HG03442 (cell line): ENCODE measurements around the gene PRR16.

Experiments
- ATAC-seq: cut with Tn5 transposase; IDR thresholded peaks from one replicate; pipeline ENCODE4 v1.9.1; 2021; ENCODE audit warnings: mild to moderate bottlenecking, moderate library complexity; ENCODE audit not compliant: unreplicated experiment

The PRR16 gene

GRCh38 chr5:120703918-120704587 lies 240.0 kb downstream of the PRR16 start:
- no peak for ATAC-seq

GRCh38 chr5:120706877-120707276 lies 242.8 kb downstream of the PRR16 start:
- ATAC-seq, result no peak

DNA sequence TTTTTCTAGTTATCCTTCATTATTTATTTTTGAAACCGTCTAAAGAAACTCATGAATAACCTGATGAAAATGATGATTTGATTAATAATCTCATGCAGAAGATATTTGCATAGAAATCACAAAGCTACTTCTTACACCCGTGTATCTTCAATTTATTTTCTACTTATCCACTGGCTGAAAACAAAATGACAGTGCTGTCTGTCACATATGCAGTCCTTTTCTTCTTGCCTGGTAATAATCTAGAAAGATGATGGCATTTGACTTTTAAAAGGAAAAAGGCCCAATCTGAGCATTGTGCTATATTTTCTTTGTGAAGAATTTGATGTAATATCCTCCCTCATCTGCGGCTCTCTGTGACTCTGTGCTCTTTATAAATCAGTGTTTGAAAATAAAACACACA lies 253.3 kb downstream of the PRR16 start:
- no peak for ATAC-seq

DNA sequence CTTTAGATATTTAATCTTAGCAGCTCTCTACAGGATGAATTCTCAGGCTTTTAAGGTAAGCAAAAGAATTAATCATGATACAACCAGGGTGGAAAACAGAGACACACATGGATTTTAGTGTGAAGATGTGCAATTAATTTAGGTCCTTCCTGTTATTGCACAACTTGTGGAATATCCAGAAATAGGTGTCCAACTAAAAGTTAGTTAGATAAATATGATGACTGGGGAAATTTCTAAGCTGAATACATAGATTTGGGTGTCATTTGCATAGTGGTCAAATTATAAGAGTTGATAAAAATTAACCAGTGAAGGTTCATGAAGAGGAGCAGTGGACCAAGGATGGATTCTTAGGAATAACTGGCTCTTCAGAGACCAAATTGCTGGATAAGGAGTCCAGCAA lies 266.1 kb downstream of the PRR16 start:
- ATAC-seq, result no peak

DNA sequence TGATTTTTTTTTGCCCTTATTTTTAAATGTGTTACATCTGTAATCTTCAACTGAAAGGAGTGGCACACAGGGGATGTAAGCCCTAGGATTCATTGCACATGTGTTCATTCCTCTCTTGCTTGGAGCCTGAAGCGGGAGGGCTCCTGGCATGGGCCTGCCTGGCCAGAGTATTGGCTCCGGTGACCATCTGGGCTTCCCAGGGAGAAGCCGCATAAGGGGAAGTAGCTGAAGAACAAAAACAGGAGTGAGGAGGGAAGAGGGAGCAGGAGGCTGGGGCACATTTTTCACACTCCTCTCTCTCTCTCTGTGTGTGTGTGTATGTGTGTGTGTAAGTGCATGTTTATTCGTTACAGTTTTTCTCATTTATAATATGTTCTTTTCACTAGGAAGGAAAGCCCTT lies 269.9 kb downstream of the PRR16 start:
- ATAC-seq, result no peak

GRCh38 chr5:120735076-120735475 lies 271.0 kb downstream of the PRR16 start:
- no peak for ATAC-seq
